Calu3 (cell line): ENCODE data around the gene NMT2. TPM values are rescaled to one million over a fixed set of nuclear protein-coding genes. Genes with fewer than 3 reads are reported as not detected.

ENCODE experiments used
- BruUV-seq: library from RNA; stranded (reverse); fragments of 400-500 nt; replicated peaks from 2 replicates; lab custom pipeline; 2021; lab: Mats Ljungman, UMichigan
- CTCF ChIA-PET: fragments of 300-600 bp; sonication (Branson Sonifier 250); formaldehyde crosslinking; loops from one replicate; lab custom pipeline; 2022; ENCODE audit warnings: antibody characterized with exemption; lab: Charles Lee
- DNase-seq: peaks from one replicate; pipeline ENCODE4 v3.0.0; 2022
- H3K27ac Mint-ChIP-seq: one replicate; pipeline ENCODE4 v1.8.0; 2022; ENCODE audit warnings: mixed read lengths; ENCODE audit not compliant: unreplicated experiment
- H3K27me3 Mint-ChIP-seq: one replicate; pipeline ENCODE4 v1.8.0; 2022; ENCODE audit warnings: mixed read lengths; ENCODE audit not compliant: unreplicated experiment
- H3K36me3 Mint-ChIP-seq: one replicate; pipeline ENCODE4 v1.8.0; 2022; ENCODE audit warnings: mild to moderate bottlenecking, moderate library complexity, mixed read lengths; ENCODE audit not compliant: insufficient read depth, unreplicated experiment
- H3K4me1 Mint-ChIP-seq: one replicate; pipeline ENCODE4 v1.8.0; 2022; ENCODE audit warnings: mild to moderate bottlenecking, low read depth, mixed read lengths; ENCODE audit not compliant: unreplicated experiment
- H3K4me3 Mint-ChIP-seq: one replicate; pipeline ENCODE4 v1.8.0; 2022; ENCODE audit warnings: mild to moderate bottlenecking, low read depth, moderate library complexity, mixed read lengths; ENCODE audit not compliant: unreplicated experiment
- H3K9me3 Mint-ChIP-seq: one replicate; pipeline ENCODE4 v1.8.0; 2022; ENCODE audit warnings: low read depth, mixed read lengths; ENCODE audit not compliant: unreplicated experiment
- CTCF ChIP-seq: fragments of 200-600 bp; IDR thresholded peaks from one replicate; pipeline ENCODE4 v1.8.0; 2022; ENCODE audit warnings: antibody characterized with exemption; ENCODE audit not compliant: unreplicated experiment
- intact Hi-C: fragments of 100-400 bp; cut with micrococcal nuclease; formaldehyde crosslinking; loops from one replicate; pipeline ENCODE4 v1.10.0; 2022; ENCODE audit not compliant: unreplicated experiment
- total RNA-seq: library from RNA; stranded (reverse); gene quantifications from 2 replicates; pipeline ENCODE4 v1.2.3, GENCODE V29; 2022

The NMT2 gene
- total RNA-seq, 1 experiment from 2014 or later = 8.6 TPM

- DNase-seq = no peak
- H3K4me3 Mint-ChIP-seq = no peak overlapping the region
- H3K4me1 Mint-ChIP-seq = peaks cover 10% of the 10 kb centered on the region
- H3K9me3 Mint-ChIP-seq = no peaks in the 10 kb centered on the region
- no peak for TF ChIP-seq CTCF
- CTCF ChIA-PET = no interaction called here
- H3K27ac Mint-ChIP-seq = no peak overlapping the region
- H3K27me3 Mint-ChIP-seq = peaks cover 45% of the 10 kb centered on the region
- H3K36me3 Mint-ChIP-seq = no peaks in the 10 kb centered on the region
- intact Hi-C loops = no loop called here
- no TSS peak for BruUV-seq
These were observed 15.4 kb upstream of the NMT2 start for GRCh38 chr10:15183689-15184481.

- no peak for DNase-seq
- TF ChIP-seq CTCF = no peak
- H3K9me3 Mint-ChIP-seq = no peaks in the 10 kb centered on the region
- H3K27me3 Mint-ChIP-seq = peaks cover 45% of the 10 kb centered on the region
- H3K4me1 Mint-ChIP-seq = peaks cover 10% of the 10 kb centered on the region
- no peak overlapping the region for H3K4me3 Mint-ChIP-seq
- CTCF ChIA-PET = no interaction called here
- intact Hi-C loops = no loop called here
- H3K27ac Mint-ChIP-seq = no peak overlapping the region
- H3K36me3 Mint-ChIP-seq = no peaks in the 10 kb centered on the region
- no TSS peak for BruUV-seq
These were observed 14.2 kb upstream of the NMT2 start for GRCh38 chr10:15182540-15183207.

- no peaks in the 10 kb centered on the region for H3K9me3 Mint-ChIP-seq
- peaks cover 37% of the 10 kb centered on the region for H3K27me3 Mint-ChIP-seq
- CTCF ChIA-PET = interaction anchor here (1.1 kb wide), 1 partner anchor 14 kb away, joined by 5 read pairs; no protein-coding TSS in a partner anchor
- TF ChIP-seq CTCF = no peak
- H3K36me3 Mint-ChIP-seq = no peaks in the 10 kb centered on the region
- no peak for DNase-seq
- no peak overlapping the region for H3K4me3 Mint-ChIP-seq
- intact Hi-C loops = no loop called here
- peaks cover 10% of the 10 kb centered on the region for H3K4me1 Mint-ChIP-seq
- H3K27ac Mint-ChIP-seq = no peak overlapping the region
- BruUV-seq = no TSS peak
These were observed 13.2 kb upstream of the NMT2 start for GRCh38 chr10:15181576-15182156.

GRCh38 chr10:15180736-15181135 lies 12.2 kb upstream of the NMT2 start:
- no peak overlapping the region for H3K27ac Mint-ChIP-seq
- H3K9me3 Mint-ChIP-seq = no peaks in the 10 kb centered on the region
- H3K36me3 Mint-ChIP-seq = no peaks in the 10 kb centered on the region
- CTCF ChIA-PET = interaction anchor here (1.1 kb wide), 1 partner anchor 13 kb away, joined by 5 read pairs; no protein-coding TSS in a partner anchor
- peaks cover 37% of the 10 kb centered on the region for H3K27me3 Mint-ChIP-seq
- TF ChIP-seq CTCF = no peak
- peaks cover 10% of the 10 kb centered on the region for H3K4me1 Mint-ChIP-seq
- intact Hi-C loops = no loop called here
- BruUV-seq = no TSS peak
- H3K4me3 Mint-ChIP-seq = no peak overlapping the region
- DNase-seq = no peak
